Osteocyte (in vitro differentiated cells): ENCODE results near the gene PRR33. TPM values are rescaled to one million over a fixed set of nuclear protein-coding genes. Genes with fewer than 3 reads are reported as not detected.
A peak's percentile ranks its signal among the peaks of the same experiment; 100 is the strongest.

ENCODE experiments used
- DNase-seq: peaks from one replicate; pipeline ENCODE4 v3.0.0; 2021; ENCODE audit warnings: mixed read lengths; ENCODE audit not compliant: unreplicated experiment; ENCODE audit errors: extremely low spot score
- H3K27ac Mint-ChIP-seq: one replicate; pipeline ENCODE4 v1.8.0; 2021; ENCODE audit warnings: mild to moderate bottlenecking, mixed read lengths; ENCODE audit not compliant: unreplicated experiment
- H3K27me3 Mint-ChIP-seq: one replicate; pipeline ENCODE4 v1.8.0; 2021; ENCODE audit warnings: mixed read lengths; ENCODE audit not compliant: unreplicated experiment
- H3K36me3 Mint-ChIP-seq: one replicate; pipeline ENCODE4 v1.8.0; 2021; ENCODE audit warnings: mixed read lengths; ENCODE audit not compliant: unreplicated experiment
- H3K4me1 Mint-ChIP-seq: one replicate; pipeline ENCODE4 v1.8.0; 2021; ENCODE audit warnings: mixed read lengths; ENCODE audit not compliant: unreplicated experiment
- H3K4me3 Mint-ChIP-seq: one replicate; pipeline ENCODE4 v1.8.0; 2021; ENCODE audit warnings: mild to moderate bottlenecking, moderate library complexity, mixed read lengths; ENCODE audit not compliant: unreplicated experiment
- H3K9me3 Mint-ChIP-seq: one replicate; pipeline ENCODE4 v1.8.0; 2021; ENCODE audit warnings: mixed read lengths; ENCODE audit not compliant: unreplicated experiment
- total RNA-seq: library from RNA; stranded (reverse); gene quantifications from 2 replicates; pipeline ENCODE4 v1.2.1, GENCODE V29; 2021
- TF ChIP-seq, protein P1 (sequence below): fragments of 200-600 bp; sonication (generic); IDR thresholded peaks from 2 replicates; pipeline ENCODE4 v1.5.0; 2021; ENCODE audit warnings: antibody characterized with exemption, mild to moderate bottlenecking, moderate library complexity

PRR33 gene
- total RNA-seq, 1 donor from 2014 or later: not detected

DNA sequence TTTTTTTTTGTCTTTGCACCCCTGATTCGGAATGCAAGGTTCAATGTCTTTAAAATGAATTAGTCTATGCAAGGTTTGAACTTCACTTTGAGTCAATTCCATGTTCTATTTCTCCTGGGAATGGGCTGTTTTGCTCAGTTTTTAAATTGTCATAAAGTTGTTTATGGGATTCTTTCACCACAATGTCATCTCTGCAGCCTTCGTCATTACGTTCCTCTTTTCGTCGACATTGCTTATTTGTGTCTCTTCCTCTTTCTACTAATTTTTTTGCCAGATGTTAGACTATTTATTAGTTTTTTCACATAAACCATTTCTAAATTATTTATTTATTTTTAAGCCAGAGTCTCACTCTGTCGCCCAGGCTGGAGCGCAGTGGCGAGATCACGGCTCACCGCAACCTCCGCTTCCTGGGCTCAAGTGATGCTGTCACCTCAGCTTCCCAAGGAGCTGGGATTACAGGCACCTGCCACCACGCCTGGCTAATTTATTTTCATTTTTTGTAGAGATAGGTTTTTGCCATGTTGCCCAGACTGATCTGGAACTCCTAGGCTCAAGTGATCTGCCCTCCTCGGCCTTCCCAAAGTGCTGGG lies 20.7 kb upstream of the PRR33 start:
- peaks cover 8% of the 10 kb centered on the region for H3K4me1 Mint-ChIP-seq
- H3K9me3 Mint-ChIP-seq: no peaks in the 10 kb centered on the region
- H3K36me3 Mint-ChIP-seq: no peaks in the 10 kb centered on the region
- H3K27me3 Mint-ChIP-seq: peaks cover 24% of the 10 kb centered on the region
- H3K4me3 Mint-ChIP-seq: no peak overlapping the region
- TF ChIP-seq, protein P1, sequence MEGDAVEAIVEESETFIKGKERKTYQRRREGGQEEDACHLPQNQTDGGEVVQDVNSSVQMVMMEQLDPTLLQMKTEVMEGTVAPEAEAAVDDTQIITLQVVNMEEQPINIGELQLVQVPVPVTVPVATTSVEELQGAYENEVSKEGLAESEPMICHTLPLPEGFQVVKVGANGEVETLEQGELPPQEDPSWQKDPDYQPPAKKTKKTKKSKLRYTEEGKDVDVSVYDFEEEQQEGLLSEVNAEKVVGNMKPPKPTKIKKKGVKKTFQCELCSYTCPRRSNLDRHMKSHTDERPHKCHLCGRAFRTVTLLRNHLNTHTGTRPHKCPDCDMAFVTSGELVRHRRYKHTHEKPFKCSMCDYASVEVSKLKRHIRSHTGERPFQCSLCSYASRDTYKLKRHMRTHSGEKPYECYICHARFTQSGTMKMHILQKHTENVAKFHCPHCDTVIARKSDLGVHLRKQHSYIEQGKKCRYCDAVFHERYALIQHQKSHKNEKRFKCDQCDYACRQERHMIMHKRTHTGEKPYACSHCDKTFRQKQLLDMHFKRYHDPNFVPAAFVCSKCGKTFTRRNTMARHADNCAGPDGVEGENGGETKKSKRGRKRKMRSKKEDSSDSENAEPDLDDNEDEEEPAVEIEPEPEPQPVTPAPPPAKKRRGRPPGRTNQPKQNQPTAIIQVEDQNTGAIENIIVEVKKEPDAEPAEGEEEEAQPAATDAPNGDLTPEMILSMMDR: no peak
- DNase-seq: no peak
- no peak overlapping the region for H3K27ac Mint-ChIP-seq

DNA sequence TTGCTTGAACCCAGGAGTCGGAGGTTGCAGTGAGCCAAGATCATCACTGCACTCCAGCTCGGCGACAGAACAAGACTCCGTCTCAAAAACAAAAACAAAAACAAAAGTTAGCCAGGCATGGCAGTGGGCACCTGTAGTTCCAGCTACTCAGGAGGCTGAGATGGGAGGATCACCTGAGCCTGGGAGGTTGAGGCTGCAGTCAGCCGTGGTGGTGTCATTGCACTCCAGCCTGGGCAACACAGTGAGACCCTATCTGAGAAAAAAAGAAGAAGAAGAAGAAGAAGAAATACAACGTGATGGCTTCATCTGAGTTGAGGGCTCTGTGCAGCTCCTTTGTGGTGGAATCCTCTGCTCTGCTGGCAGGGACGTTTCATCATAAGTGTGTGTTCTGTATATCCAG lies 17.8 kb upstream of the PRR33 start:
- Mint-ChIP-seq H3K36me3 (no peaks in the 10 kb centered on the region), H3K4me1 (peaks cover 4% of the 10 kb centered on the region), H3K27me3 (peaks cover 38% of the 10 kb centered on the region), H3K4me3 (no peak overlapping the region), H3K9me3 (no peaks in the 10 kb centered on the region), H3K27ac (no peak overlapping the region)
- no peak for DNase-seq
- TF ChIP-seq, protein P1: no peak

DNA sequence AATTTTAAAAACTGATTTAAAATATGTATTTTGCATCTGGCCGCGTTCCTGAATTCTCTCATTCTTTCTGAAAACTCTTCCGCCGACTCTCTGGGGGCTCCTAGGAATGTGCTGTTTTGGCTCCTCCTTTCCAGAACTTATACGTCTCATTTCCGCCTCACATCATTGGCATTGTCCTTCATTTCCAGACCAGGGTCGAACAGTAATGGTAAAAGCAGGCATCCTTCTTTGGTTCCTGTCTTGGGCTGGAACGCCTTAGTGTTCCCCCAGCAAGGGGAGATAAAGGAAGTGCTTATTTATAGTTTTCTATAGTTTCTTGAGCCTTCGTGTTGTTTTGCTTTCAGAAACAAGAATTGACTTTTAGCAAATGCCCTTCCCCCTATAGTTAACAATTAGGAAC lies 16.9 kb upstream of the PRR33 start:
- Mint-ChIP-seq H3K27me3 (peaks cover 36% of the 10 kb centered on the region), H3K4me3 (no peak overlapping the region), H3K36me3 (no peaks in the 10 kb centered on the region), H3K27ac (peak overlapping the region; percentile 7), H3K9me3 (no peaks in the 10 kb centered on the region), H3K4me1 (peaks cover 4% of the 10 kb centered on the region)
- TF ChIP-seq, protein P1: no peak
- DNase-seq: no peak

DNA sequence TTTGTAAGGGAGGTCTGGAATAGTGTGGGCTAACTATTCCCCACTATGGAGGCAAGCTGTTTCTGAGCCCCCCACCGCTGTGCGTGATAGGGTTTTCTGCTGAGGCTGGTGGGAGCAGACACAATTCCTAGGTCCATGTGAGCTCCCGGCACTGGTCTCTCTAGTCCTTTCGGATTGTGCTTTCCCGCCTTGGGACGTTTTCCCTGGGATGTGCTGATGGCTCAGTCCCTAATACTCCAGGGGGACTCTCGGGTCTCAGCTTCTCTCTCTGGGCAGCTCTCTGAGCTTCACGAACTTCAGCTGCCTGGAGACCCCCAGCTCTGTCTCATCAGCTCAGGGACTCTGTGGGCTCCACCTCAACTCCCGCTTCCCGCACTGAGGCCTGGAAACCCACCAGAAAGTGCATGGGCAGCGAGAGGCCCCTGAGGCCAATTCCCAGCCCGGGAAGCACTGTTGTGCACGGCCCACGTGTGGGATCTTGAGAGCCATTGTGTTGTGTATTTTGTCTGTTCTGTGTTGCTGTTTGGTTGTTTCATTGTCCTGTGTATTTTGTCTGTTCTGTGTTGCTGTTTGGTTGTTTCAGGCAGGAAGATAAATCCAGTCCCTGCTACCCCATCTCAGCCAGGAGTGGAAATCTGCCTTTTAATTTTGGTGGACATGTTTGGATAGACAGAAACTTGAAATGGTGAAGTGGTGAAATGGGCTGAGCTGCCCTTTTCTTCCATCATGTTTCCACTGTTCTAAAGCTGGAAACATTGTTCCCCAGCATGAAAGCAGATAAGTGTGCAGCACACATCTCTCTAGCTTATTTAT lies 15.1 kb upstream of the PRR33 start:
- Mint-ChIP-seq H3K27ac (no peak overlapping the region), H3K36me3 (no peaks in the 10 kb centered on the region), H3K4me3 (no peak overlapping the region), H3K27me3 (peaks cover 35% of the 10 kb centered on the region), H3K9me3 (no peaks in the 10 kb centered on the region), H3K4me1 (peaks cover 4% of the 10 kb centered on the region)
- TF ChIP-seq, protein P1: no peak
- no peak for DNase-seq

DNA sequence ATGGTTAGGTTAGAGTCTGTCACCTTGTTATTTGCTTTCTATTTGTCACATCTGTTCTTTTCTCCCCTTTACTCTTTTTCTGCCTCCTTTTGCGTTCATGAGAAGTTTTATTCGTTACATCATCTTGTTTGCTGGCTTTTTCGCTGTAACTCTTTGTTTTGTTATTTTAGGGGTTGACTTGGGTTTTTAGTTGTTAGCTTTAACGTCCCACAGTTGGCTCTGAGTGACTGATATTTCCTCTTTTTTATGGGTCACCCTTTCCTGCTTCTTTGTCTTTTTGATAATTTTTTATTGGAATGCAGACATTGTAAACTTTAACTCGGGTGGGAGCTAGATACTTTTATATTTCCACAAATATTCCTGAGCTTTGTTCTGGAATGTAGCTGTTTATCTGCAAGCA lies 14.5 kb upstream of the PRR33 start:
- Mint-ChIP-seq H3K4me3 (no peak overlapping the region), H3K27me3 (peaks cover 42% of the 10 kb centered on the region), H3K9me3 (no peaks in the 10 kb centered on the region), H3K27ac (no peak overlapping the region), H3K36me3 (no peaks in the 10 kb centered on the region), H3K4me1 (peaks cover 4% of the 10 kb centered on the region)
- no peak for DNase-seq
- TF ChIP-seq, protein P1: no peak
